HCT116 (cell line): ENCODE data around the gene ADAM15.

ENCODE experiments used
- CBX3 ChIP-seq: IDR thresholded peaks from 2 replicates; pipeline ENCODE4 v1.6.1; 2012; ENCODE audit warnings: low read depth
- POLR2A ChIP-seq: IDR thresholded peaks from 2 replicates; pipeline ENCODE4 v1.7.0; 2011; ENCODE audit warnings: borderline replicate concordance; ENCODE audit not compliant: insufficient read depth, insufficient read length; ENCODE audit errors: extremely low read depth
- POLR2AphosphoS5 ChIP-seq: IDR thresholded peaks from 2 replicates; pipeline ENCODE4 v1.6.1; 2011; ENCODE audit warnings: mild to moderate bottlenecking, low read depth, low read length, moderate library complexity
- TF ChIP-seq, protein P1 (sequence below), 3 experiments: fragments of 200-600 bp in 1 of 3; sonication (generic) in 1 of 3; IDR thresholded peaks in 2 of 3; conservative IDR thresholded peaks in 1 of 3; 2 replicates each; pipeline ENCODE4 v1.5.1; 2012 to 2017; ENCODE audit warnings: low read depth in 2 of 3, low read length in 2 of 3, antibody characterized with exemption in 1 of 3, borderline replicate concordance in 1 of 3, control low read depth in 1 of 3, mild to moderate bottlenecking in 1 of 3, mixed read lengths in 1 of 3, mixed run types in 1 of 3, moderate library complexity in 1 of 3; ENCODE audit not compliant: insufficient read depth in 1 of 3
- TF ChIP-seq, protein P2 (sequence below): IDR thresholded peaks from 2 replicates; pipeline ENCODE4 v1.6.1; 2012

- TF ChIP-seq, protein P1, sequence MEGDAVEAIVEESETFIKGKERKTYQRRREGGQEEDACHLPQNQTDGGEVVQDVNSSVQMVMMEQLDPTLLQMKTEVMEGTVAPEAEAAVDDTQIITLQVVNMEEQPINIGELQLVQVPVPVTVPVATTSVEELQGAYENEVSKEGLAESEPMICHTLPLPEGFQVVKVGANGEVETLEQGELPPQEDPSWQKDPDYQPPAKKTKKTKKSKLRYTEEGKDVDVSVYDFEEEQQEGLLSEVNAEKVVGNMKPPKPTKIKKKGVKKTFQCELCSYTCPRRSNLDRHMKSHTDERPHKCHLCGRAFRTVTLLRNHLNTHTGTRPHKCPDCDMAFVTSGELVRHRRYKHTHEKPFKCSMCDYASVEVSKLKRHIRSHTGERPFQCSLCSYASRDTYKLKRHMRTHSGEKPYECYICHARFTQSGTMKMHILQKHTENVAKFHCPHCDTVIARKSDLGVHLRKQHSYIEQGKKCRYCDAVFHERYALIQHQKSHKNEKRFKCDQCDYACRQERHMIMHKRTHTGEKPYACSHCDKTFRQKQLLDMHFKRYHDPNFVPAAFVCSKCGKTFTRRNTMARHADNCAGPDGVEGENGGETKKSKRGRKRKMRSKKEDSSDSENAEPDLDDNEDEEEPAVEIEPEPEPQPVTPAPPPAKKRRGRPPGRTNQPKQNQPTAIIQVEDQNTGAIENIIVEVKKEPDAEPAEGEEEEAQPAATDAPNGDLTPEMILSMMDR (IDR thresholded peaks at IDR 0.05 in 2 of 3, conservative IDR thresholded peaks at IDR 0.05 in 1 of 3; ENCODE audit: borderline replicate concordance in 1 of 3, insufficient read depth in 1 of 3, low read depth in 2 of 3, low read length in 2 of 3) = no peak
- no peak for TF ChIP-seq POLR2A
- TF ChIP-seq CBX3 = no peak
- TF ChIP-seq POLR2AphosphoS5 = no peak
- TF ChIP-seq, protein P2, sequence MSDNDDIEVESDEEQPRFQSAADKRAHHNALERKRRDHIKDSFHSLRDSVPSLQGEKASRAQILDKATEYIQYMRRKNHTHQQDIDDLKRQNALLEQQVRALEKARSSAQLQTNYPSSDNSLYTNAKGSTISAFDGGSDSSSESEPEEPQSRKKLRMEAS = no peak
Observed at GRCh38 chr1:155099331-155099730, 48.2 kb downstream of the ADAM15 start.
